HS-27A (cell line): ENCODE data around the gene RPL36.
"Not testable (repeated sequence)": the region's sequence is repeated elsewhere in the genome, so short reads cannot be mapped to it uniquely, and the experiment has no call there.

ENCODE experiments used
- DNase-seq: peaks from one replicate; pipeline ENCODE4 v3.0.0-alpha.2; 2012; ENCODE audit warnings: low read depth, missing footprints

Gene RPL36

DNA sequence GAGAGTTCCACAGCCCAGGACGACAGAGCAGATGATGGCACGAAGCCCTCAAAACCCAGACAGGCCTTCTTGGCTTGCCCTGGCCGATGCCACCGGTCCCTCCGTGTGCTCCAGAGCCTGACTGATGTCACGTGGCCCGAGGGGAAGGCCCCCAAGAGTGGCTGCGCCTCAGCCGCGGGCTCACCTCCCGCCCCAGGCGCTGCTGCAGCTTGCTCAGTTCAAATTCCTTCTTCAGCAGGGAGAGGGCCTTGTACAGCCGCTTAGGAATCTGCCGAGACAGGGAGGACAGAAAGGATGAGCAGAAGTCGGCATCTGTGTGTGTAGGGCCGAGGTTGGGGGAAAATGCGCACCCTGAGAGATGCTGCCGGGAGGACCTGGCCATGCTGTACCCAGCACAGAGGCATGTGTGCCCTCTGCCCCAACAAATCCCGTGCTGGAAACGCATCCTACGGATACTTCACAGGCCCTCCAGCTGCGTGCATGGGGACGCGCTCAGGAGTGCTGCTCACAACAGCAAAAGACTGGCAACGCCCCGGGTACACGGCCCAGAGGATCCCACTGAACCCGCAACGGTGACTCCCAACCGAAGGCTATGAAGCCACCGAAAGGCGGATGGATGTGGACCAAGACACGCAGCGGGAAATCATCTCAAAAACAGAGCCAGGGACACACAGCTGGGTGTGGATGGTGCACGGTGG lies 16.9 kb downstream of the RPL36 start:
- DNase-seq: no peak

DNA sequence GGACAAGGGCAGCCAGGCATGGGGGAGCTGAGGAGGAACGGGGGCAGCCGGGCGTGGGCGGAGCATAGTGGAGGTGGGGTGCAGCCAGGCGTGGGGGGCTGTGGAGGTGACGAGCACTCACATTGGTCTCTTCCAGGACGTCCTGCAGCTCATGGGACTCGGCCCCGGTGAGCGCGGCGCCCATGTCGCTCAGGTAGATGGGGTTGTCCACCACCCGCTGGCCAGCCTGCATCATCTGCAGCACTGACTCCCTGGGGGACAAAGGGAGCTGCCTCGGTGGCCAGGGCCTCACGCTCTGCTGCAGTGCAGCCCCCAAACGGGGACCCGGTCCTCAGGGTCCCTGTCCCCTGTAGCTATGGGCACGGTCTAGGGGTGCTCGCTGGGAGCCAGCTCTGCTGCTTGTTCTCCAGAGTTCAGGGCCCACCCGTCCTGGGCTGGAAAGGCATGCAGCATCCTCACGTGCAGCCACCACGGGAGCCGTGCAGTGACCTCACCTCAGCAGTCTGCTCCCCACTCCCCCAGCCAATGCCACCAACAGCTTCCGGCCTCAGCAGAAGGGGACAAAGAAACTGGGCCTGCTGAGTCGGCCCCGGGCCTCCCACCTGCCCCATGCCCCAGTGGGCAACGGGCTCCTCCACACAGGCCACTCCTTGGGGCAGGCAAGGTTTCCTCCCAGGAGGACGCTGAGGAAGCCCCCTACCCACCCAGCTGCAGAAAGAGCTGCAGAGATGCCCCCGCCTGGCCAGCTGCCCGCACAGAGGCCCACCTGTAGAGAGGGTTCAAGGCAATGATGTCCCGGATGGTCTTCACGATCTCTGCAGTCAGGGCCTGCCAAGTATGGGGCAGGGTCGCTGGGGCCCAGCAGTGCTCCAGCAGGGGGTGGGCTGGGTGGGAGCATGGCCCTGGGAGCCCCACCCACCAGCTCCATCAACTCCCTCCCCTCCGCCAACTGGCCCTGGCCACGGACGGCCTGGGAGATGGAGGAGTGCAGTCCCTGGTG lies 17.8 kb downstream of the RPL36 start:
- no peak for DNase-seq

DNA sequence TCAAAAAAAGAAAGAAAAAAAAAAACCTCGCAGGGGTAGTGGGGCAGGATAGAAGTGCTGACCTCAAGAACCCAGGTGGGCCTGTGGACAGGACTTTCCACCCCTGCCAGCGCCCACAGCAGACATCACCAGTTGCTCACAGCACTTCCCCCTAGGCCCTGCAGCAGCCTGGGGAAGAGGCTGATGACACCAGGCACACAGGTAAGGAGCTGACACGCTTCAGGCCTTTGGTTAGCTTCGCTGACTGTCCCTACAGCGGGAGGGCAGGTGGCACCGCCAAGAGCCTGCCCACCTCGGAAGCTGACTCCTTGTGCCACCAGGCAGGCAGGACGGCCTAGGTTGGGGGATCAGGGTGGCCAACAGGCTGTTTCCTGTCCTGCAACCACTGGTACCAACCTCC lies 20.9 kb downstream of the RPL36 start:
- DNase-seq: no peak

DNA sequence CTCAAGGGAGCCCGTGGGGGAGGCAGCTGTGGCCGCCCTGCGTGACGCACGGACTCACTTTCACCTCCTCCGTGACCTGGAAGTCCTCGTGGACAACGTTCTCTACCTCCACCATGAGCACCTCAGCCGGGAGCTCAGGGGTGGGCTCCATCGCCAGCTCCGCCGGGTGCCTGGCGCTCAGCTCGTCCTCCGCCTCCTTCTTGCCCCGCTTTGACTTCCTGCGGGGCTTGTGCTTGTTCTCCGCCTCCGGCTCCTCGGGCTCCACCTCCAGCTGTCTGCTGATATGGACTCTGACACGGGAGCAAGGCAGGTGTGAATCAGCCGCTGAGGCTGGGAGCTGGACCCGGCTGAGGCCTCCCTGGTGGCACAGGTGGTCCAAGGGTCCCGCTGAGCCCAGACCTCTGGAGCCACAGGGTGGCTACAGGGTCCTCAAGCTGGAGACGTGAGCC lies 21.6 kb downstream of the RPL36 start:
- no peak for DNase-seq

DNA sequence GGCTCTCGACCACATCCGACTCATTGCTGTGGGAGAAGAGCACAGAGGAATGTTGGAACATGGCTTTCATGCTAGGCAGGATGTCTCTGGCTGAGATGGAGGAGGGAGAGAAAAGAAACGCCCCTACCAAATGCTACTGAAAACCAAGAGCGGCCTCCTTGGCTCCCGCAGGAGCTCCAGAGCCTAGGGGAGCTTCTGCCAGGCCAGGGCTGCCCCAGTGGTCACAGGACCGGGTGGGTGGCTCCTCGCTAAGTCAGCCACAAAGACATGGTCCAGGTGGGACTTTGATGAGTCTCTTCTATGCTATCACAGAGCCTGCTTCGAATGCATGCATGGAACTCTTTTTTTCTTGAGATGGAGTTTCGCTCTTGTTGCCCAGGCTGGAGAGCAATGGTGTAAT lies 23.1 kb downstream of the RPL36 start:
- DNase-seq: no peak

DNA sequence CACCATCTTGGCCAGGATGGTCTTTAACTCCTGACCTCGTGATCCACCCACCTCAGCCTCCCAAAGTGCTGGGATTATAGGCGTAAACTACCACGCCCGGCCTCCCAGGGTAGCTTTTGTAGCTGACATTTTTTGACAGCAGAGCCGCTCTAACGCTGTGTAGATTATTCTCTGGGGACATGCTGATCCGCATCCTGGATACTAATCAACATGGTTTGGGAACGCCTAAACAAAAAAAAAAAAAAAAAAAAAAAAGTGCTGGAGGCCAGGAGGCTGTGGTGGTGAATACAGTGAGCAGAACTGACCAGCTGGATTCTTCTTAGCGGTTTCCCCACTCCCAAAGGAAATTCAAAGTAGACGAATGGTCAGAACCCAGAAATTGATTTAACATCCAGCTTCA lies 24.7 kb downstream of the RPL36 start:
- no peak for DNase-seq

DNA sequence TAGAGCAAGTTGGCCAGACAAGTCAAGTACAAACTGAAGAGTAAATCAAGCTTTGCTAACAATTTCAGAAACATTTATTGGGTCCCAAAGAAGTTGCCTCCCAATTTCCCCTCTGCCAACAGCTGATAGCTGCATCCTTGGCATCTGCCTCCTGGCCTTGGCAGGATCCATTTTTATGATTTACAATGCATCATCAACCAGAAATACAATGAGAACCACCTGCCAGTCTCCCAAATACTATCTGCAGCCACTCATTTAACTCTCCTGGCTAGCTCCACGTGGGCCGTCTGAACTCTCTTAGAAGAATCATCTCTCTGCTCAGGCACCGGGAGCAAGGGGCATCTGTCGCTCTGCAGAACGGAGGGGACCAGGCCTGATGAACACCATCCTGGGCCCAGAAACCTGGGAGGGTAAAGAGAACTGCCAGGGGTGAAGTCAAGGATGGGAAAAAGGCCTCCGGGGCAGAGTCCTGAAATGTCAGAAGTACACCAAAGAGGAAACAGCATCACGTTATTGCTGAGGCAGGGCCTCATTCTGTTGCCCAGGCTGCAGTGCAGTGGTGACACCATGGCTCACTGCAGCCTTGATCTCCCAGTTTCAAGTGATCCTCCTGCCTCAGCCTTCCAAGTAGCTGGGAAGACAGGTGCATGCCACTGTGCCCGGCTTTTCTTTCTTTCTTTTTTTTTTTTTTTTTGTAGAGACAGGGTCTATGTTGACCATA lies 27.3 kb downstream of the RPL36 start:
- no peak for DNase-seq

DNA sequence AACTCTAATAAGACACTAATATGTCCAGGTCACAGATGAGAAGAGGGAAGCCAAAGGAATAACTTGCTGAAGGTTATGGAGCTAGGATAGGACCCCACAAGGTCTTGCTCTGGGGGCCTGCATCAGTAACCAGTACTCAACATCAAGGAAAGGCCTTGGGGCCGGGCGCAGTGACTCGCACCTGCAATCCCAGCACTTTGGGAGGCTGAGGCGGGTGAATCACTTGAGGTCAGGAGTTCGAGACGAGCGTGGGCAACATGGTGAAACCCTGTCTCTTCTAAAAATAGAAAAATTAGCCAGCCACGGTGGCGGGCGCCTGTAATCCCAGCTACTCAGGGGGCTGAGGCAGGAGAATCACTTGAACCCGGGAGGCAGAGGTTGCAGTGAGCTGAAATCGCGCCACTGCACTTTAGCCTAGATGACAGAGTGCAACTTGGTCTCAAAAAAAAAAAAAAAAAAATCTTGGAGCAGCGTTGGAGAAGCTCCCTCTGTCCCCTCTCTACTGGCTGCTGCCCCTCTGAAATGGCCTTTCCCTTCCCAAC lies 28.0 kb downstream of the RPL36 start:
- no peak for DNase-seq

DNA sequence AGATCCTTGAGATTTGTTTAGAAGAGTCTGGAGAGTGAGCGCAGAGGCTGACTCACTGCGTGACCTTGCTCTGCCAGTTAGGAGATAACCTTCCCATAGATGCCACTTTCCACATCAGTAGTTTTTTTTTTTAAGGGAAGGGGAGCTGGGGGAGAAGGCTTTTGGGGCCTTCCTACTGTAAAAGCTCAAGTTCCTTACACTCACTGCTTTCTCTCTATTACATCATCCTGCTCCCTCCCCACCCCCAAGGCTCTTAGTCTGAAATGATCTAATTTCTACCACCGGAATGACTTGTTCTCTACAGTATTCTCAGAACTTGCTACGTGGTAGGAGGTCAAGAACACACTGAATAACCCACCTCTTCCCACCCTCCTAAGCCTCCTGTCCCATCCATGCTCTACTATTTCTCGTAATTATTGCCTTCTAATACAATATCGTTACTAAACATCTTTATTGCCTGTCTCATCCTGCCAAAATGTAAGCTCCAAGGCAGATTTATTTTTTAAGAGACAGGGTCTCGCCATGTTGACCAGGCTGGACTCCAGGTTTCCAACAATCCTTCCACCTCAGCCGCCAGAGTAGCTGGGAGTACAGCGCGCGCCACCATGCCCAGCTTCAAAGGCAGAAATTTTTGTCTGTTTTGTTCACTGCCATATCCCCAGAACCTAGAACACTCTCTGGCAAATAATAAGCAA lies 28.6 kb downstream of the RPL36 start:
- peak; percentile 38 for DNase-seq

DNA sequence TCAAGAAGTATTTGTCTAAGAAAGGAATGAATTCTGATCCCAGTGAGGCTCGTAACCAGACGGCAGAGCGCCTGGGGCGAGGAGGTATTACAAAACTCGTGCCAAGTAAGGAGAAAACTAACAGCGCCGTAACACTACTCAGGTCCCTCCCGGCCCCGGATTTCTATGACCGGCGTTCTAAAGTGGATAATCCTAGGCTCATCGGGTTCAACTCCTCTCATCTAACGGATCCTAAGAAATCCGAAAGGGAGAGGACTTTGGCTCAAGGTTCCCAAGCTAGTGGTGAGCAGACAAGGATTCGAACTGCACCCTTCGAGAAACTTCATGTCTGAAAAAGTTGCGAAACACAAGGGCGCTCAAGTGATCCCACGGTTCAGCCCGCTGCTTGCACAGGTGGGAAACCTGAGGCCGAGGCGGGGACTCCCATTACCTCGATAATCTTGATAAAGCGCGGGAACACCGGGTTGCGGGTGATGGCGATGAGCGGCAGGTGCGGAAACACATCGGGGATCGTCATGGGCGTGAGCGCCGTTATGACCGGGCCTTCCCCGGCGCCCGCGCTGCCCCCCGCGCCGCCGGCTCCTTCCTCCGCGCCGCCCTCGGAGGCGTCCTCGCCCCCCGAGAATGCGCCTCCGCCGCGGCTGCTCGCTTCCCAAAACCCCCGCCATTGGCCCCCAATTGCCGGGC lies 29.3 kb downstream of the RPL36 start:
- no peak for DNase-seq

DNA sequence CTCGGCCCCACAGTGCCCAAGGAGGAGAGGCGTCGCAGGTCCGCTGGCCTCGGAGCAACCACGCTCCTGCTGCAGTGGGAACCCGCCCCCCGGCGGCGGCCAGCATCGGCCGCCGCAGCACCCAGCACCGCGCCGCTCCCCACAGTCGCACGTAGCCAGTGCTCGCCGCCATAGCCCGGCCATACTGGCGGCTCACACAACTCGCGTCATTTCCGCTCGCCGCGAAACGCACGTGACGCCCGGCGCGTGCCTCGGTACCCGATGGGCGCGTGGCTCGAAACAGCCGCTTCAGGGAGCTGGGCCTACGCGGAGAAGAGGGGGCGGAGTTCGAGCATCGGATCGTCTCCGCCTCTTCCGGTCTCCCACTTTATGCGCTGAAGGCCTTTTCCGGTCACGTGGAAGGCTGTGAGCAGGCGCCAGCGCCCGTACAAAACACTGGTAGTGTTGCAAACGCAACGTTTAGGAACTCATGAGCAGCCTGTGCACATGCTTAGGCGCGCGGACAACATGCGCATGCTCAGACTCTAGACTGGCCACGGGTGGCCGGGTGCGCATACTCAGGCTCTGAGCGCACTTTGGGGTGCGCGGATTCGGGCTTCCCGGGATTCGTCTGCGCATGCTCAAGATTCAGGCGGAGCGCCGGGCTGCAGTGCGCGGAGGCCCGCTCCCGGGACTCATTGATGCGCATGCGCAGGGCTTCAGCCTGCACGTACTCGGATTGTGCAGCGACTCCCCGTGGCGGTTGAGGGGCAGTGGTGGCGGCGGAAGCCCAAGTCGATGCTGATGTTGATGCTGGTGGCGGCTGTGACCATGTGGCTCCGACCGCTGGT lies 30.1 kb downstream of the RPL36 start, which contains the start of the genes CATSPERD and LONP1:
Gene CATSPERD (plus strand): TSS at position 677 of the 830 bp plus-strand sequence. CDS start 101 bp downstream, at position 778.
Gene LONP1 (minus strand): TSS at position 186 of the 830 bp plus-strand sequence. CDS start 14 bp downstream, at position 172.
- peak; percentile 95 for DNase-seq

DNA sequence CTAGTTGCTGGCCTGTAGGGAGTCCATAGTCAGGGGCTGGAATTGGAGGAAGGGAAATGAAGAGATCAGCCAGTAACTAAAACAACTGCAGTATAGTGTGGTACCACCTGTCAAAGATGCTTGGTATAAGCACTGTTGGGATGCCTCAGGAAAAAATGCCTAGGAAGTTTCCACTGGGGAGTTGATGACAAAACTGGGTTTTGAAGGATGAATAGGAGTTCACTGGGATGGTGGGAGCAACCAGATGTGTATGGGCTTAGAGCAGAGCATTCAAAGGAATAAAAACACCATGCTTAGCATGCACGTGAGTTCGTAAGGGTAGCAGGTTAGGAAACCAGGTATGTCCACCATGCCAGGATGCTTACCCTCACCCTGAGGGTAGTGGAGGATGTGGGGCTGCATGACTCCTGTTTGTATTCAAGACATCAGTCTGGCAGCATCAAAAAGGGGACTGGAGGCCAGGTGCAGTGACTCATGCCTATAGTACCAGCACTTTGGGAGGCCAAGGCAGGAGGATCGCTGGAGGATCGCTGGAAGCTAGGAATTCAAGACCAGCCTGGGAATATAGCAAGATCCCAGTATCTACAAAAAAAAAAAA lies 37.5 kb downstream of the RPL36 start:
- DNase-seq: no peak

DNA sequence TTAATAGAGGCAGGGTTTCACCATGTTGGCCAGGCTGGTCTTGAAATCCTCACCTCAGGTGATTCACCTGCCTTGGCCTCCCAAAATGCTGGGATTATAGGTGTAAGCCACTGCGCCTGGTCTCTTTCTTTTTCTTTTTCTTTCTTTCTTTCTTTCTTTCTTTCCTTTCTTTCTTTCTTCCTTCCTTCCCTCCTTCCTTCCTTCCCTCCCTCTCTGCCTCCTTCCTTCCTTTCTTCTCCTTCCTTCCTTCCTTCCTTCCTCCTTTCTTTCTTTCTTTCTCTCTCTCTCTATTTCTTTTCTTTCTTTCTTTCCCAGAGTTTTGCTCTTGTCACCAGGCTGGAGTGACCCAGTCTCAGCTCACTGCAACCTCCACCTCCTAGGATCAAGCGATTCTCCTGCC lies 43.1 kb downstream of the RPL36 start:
- DNase-seq: not testable (repeated sequence)

DNA sequence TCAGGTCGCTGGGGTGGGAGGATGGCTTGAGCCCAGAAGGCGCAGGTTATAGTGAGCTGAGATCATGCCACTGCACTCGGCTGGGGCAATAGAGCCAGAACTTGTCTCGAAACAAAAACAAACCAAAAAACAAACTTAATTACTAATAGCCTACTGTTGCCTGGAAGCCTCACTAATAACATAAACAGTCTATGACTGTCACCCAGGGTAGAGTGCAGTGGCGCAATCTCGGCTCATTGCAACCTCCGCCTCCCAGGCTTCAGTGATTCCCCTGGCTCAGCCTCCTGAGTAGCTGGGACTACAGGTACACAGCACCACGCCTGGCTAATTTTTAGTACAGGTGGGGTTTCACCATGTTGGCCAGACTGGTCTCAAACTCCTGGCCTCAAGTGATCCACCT lies 48.3 kb downstream of the RPL36 start:
- no peak for DNase-seq
